ENCODE data around the gene DYNC1I1.

The DYNC1I1 gene

DNA sequence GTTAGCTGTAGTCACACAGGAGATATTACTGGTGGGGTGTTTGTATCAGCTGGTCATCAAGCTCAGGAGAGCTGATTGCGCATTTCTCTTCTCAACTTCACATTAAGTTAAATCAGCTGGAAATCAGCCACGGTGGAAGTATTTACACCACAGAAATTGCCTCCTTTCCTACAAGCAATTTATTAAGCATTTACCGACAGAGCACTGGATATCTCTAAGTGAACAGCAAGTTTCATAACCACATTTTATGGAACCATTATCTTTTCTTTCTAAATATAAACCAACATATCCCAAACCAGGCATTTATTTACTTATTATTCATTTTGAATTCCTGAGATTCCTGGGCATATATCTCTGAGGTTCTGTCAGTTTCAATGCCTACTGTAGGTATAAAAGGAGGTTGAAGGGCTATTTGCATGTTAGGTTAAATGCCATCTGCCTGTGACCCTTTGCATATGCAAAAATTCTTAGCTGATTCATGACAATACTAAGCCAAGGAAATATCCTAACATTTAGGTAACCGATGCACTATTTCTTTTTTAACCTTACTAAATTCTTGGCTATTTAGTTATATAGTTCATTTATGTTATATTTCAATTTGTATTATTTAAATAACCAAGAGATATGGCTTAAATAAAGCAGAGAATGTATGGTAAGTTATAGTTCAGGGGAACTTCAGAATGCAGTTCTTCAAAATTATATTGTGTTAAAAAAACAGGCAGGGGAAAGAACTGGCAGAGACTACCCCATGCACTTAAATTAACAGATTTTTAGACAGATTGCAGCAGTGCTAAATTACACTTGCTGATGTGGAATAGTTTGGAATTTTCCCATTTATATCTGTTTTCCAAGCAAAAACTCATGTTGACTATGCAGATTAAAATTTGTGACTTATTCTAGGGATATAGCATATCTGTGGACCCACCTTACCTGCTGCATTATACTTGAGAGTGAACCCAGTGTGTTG is 56.8 kb downstream of the DYNC1I1 start:
- Histone ChIP-seq H2AK5ac (ENCODE audit: low read length) (no peak overlapping the region), H3K79me1 (ENCODE audit: low read length) (no peaks in the 10 kb centered on the region), H3K9ac (ENCODE audit: low read length) (no peak overlapping the region), H2AFZ (ENCODE audit: insufficient read depth, low read length, poor library complexity) (no peak overlapping the region), H2BK5ac (ENCODE audit: low read depth, low read length, poor library complexity) (no peak overlapping the region), H3K36me3 (ENCODE audit: control insufficient read depth in 1 of 2, insufficient read depth in 2 of 2, low read length in 2 of 2) (no peaks in the 10 kb centered on the region), H3K79me2 (ENCODE audit: control insufficient read depth, insufficient read depth, low read length, poor library complexity) (no peaks in the 10 kb centered on the region), H2BK120ac (ENCODE audit: insufficient read depth, low read length, poor library complexity) (no peak overlapping the region), H3K27ac (ENCODE audit: low read depth, low read length) (no peak overlapping the region), H3K4me2 (ENCODE audit: low read length) (no peak overlapping the region), H3K4me1 (ENCODE audit: control insufficient read depth in 1 of 2, insufficient read depth in 2 of 2, low read length in 2 of 2) (no peaks in the 10 kb centered on the region), H3K18ac (ENCODE audit: low read length) (no peak overlapping the region), H3K23ac (ENCODE audit: low read length) (no peak overlapping the region), H3K4ac (ENCODE audit: low read depth, low read length) (no peak overlapping the region), H3K27me3 (ENCODE audit: insufficient read depth, low read length) (no peaks in the 10 kb centered on the region), H4K91ac (ENCODE audit: low read depth, low read length) (no peak overlapping the region), H4K12ac (ENCODE audit: low read depth, low read length) (no peak overlapping the region), H3K9me3 (ENCODE audit: insufficient read depth, low read depth, low read length) (no peaks in the 10 kb centered on the region), H2BK12ac (ENCODE audit: low read length) (no peak overlapping the region), H4K8ac (ENCODE audit: low read depth, low read length) (no peak overlapping the region), H3K4me3 (ENCODE audit: low read depth, low read length) (no peak overlapping the region), H3K14ac (ENCODE audit: low read length) (no peak overlapping the region)
- no CpG with 5 or more reads among the region's 4 CpGs for WGBS (ENCODE audit: extremely low coverage, insufficient coverage, insufficient read length)
- DNase-seq: no peak

DNA sequence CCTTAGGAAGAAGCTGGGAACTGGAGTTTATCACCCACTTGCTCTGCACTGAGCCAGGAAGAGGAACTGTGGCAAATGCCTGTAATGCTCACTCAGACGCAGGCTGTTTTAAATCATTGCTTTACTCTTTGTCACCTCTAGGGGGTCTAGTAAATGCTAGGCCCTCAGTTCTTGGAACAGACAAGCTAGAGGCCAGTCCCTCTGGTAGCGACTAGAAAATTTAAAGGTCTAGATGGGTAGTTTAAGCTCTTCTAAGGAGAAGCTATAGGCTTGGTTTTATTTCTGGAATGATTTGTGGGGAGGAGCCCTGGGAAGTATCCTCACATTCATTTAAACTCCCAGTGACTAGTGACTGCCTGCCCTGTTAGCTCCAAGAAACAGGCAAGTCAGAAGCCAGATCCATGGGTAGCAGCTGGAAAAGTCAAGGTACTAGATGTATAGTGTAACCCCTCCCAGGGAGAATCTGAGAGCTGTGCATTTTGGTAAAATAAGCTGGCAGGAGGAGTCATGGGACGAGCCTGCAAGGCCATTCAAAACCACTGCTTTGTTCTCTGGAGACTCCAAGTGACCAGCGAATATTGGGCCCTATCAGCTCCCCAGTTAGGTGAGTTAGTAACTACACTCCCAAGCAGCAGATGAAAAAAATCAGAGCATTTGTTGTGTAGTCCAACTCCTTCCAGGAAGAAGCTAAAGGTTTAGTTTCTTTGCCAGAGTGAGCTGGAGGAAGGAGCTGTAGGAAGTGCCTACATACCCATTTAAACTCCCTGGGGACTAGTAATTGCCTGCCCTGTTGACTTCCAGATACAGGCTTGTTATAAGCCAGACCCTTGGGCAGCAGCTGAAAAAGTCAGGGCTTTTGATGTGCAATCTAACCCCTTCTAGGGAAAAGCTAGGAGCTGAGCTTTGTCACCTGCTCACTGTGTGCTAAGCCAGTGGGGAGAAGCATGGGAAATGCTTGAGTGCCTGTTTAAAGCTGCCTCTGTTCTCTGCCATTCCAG is 68.9 kb downstream of the DYNC1I1 start:
- Histone ChIP-seq H3K14ac (ENCODE audit: low read length) (no peak overlapping the region), H3K36me3 (ENCODE audit: control insufficient read depth in 1 of 2, insufficient read depth in 2 of 2, low read length in 2 of 2) (no peaks in the 10 kb centered on the region), H3K27me3 (ENCODE audit: insufficient read depth, low read length) (no peaks in the 10 kb centered on the region), H2AFZ (ENCODE audit: insufficient read depth, low read length, poor library complexity) (no peak overlapping the region), H3K4me3 (ENCODE audit: low read depth, low read length) (no peak overlapping the region), H2BK5ac (ENCODE audit: low read depth, low read length, poor library complexity) (peak overlapping the region; percentile 19), H3K4ac (ENCODE audit: low read depth, low read length) (no peak overlapping the region), H3K4me2 (ENCODE audit: low read length) (peak overlapping the region; percentile 13), H2BK120ac (ENCODE audit: insufficient read depth, low read length, poor library complexity) (no peak overlapping the region), H3K23ac (ENCODE audit: low read length) (no peak overlapping the region), H2BK12ac (ENCODE audit: low read length) (peak overlapping the region; percentile 52), H3K9ac (ENCODE audit: low read length) (no peak overlapping the region), H2AK5ac (ENCODE audit: low read length) (no peak overlapping the region), H3K27ac (ENCODE audit: low read depth, low read length) (peak overlapping the region; percentile 81), H3K9me3 (ENCODE audit: insufficient read depth, low read depth, low read length) (no peaks in the 10 kb centered on the region), H4K12ac (ENCODE audit: low read depth, low read length) (no peak overlapping the region), H4K91ac (ENCODE audit: low read depth, low read length) (no peak overlapping the region), H3K4me1 (ENCODE audit: control insufficient read depth in 1 of 2, insufficient read depth in 2 of 2, low read length in 2 of 2) (peaks cover 7 to 10% of the 10 kb centered on the region in 2 experiments), H3K79me1 (ENCODE audit: low read length) (peaks cover 3% of the 10 kb centered on the region), H4K8ac (ENCODE audit: low read depth, low read length) (peak overlapping the region; percentile 49), H3K79me2 (ENCODE audit: control insufficient read depth, insufficient read depth, low read length, poor library complexity) (no peaks in the 10 kb centered on the region), H3K18ac (ENCODE audit: low read length) (no peak overlapping the region)
- peak in 1 of 2 donors; percentile 35 for DNase-seq
- no CpG with 5 or more reads among the region's 4 CpGs for WGBS (ENCODE audit: extremely low coverage, insufficient coverage, insufficient read length)

DNA sequence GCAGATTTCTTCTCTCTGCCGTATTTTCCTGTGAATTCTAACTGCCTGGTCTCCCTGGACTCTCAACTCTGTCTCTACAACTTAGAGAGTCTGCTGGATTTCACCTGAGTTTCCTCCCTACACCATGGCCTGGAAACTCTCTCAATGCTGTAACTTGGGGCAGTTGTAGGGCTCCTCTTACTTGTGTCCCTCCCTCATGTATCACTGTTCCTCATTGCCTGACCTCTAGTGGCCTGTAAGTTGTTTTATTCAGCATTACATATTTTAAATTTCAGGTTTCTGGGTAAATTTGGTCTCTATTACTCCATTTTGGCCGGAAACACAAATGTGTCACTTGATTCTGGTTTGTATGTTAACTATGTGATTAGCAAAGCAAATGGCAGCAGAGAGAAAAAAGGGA is 70.9 kb downstream of the DYNC1I1 start:
- Histone ChIP-seq H3K79me1 (ENCODE audit: low read length) (peaks cover 3% of the 10 kb centered on the region), H2AFZ (ENCODE audit: insufficient read depth, low read length, poor library complexity) (no peak overlapping the region), H3K4me3 (ENCODE audit: low read depth, low read length) (no peak overlapping the region), H2BK12ac (ENCODE audit: low read length) (no peak overlapping the region), H3K18ac (ENCODE audit: low read length) (no peak overlapping the region), H2AK5ac (ENCODE audit: low read length) (no peak overlapping the region), H4K91ac (ENCODE audit: low read depth, low read length) (no peak overlapping the region), H3K79me2 (ENCODE audit: control insufficient read depth, insufficient read depth, low read length, poor library complexity) (no peaks in the 10 kb centered on the region), H4K12ac (ENCODE audit: low read depth, low read length) (no peak overlapping the region), H3K27ac (ENCODE audit: low read depth, low read length) (no peak overlapping the region), H3K27me3 (ENCODE audit: insufficient read depth, low read length) (no peaks in the 10 kb centered on the region), H3K4ac (ENCODE audit: low read depth, low read length) (no peak overlapping the region), H4K8ac (ENCODE audit: low read depth, low read length) (no peak overlapping the region), H3K9me3 (ENCODE audit: insufficient read depth, low read depth, low read length) (no peaks in the 10 kb centered on the region), H3K4me2 (ENCODE audit: low read length) (no peak overlapping the region), H2BK120ac (ENCODE audit: insufficient read depth, low read length, poor library complexity) (no peak overlapping the region), H3K4me1 (ENCODE audit: control insufficient read depth in 1 of 2, insufficient read depth in 2 of 2, low read length in 2 of 2) (peaks cover 7 to 10% of the 10 kb centered on the region in 2 experiments), H3K23ac (ENCODE audit: low read length) (no peak overlapping the region), H3K36me3 (ENCODE audit: control insufficient read depth in 1 of 2, insufficient read depth in 2 of 2, low read length in 2 of 2) (no peaks in the 10 kb centered on the region), H3K9ac (ENCODE audit: low read length) (no peak overlapping the region), H2BK5ac (ENCODE audit: low read depth, low read length, poor library complexity) (no peak overlapping the region), H3K14ac (ENCODE audit: low read length) (no peak overlapping the region)
- DNase-seq: no peak
- no CpG with 5 or more reads among the region's 2 CpGs for WGBS (ENCODE audit: extremely low coverage, insufficient coverage, insufficient read length)

DNA sequence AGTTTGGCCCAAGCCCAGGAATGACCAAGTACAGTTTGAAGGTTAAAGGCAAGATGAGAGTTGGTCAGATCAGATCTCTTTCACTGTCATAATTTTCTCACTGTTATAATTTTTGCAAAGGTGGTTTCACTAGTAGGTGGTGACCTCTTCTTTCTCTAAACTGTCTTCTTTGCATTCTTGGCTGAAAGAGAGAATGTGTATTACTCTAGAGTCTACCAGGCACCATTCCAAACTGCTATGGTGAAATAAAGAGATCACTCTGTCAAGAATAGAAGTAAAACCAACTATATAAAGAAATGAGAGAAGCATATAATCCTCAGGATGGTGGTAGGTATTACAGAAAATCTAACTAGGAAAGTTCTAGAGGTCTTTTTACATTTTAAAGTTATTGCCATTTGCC is 72.7 kb downstream of the DYNC1I1 start:
- Histone ChIP-seq H2AFZ (ENCODE audit: insufficient read depth, low read length, poor library complexity) (no peak overlapping the region), H3K9me3 (ENCODE audit: insufficient read depth, low read depth, low read length) (no peaks in the 10 kb centered on the region), H3K4me3 (ENCODE audit: low read depth, low read length) (no peak overlapping the region)

More for the DNA sequence above, 72.7 kb downstream of the DYNC1I1 start:
- Histone ChIP-seq H2BK120ac (ENCODE audit: insufficient read depth, low read length, poor library complexity) (no peak overlapping the region), H3K79me2 (ENCODE audit: control insufficient read depth, insufficient read depth, low read length, poor library complexity) (no peaks in the 10 kb centered on the region), H3K27ac (ENCODE audit: low read depth, low read length) (no peak overlapping the region), H4K91ac (ENCODE audit: low read depth, low read length) (no peak overlapping the region), H3K4me1 (ENCODE audit: control insufficient read depth in 1 of 2, insufficient read depth in 2 of 2, low read length in 2 of 2) (peaks cover 7 to 10% of the 10 kb centered on the region in 2 experiments), H2BK5ac (ENCODE audit: low read depth, low read length, poor library complexity) (no peak overlapping the region), H2BK12ac (ENCODE audit: low read length) (no peak overlapping the region), H4K12ac (ENCODE audit: low read depth, low read length) (no peak overlapping the region), H3K27me3 (ENCODE audit: insufficient read depth, low read length) (no peaks in the 10 kb centered on the region), H3K23ac (ENCODE audit: low read length) (no peak overlapping the region), H3K14ac (ENCODE audit: low read length) (no peak overlapping the region), H3K18ac (ENCODE audit: low read length) (no peak overlapping the region), H4K8ac (ENCODE audit: low read depth, low read length) (no peak overlapping the region), H3K4ac (ENCODE audit: low read depth, low read length) (no peak overlapping the region), H2AK5ac (ENCODE audit: low read length) (no peak overlapping the region), H3K9ac (ENCODE audit: low read length) (no peak overlapping the region), H3K79me1 (ENCODE audit: low read length) (peaks cover 3% of the 10 kb centered on the region), H3K4me2 (ENCODE audit: low read length) (no peak overlapping the region), H3K36me3 (ENCODE audit: control insufficient read depth in 1 of 2, insufficient read depth in 2 of 2, low read length in 2 of 2) (no peaks in the 10 kb centered on the region)
- no peak for DNase-seq

Data from trophoblast cell (in vitro differentiated cells and primary cell).